Smooth muscle cell (in vitro differentiated cells): ENCODE results near the gene PFN1. TPM values are rescaled to one million over a fixed set of nuclear protein-coding genes. Genes with fewer than 3 reads are reported as not detected.

ENCODE experiments used
- DNase-seq: peaks from one replicate; lab custom pipeline; 2025; ENCODE audit not compliant: unreplicated experiment; lab: John Stamatoyannopoulos, UW
- H2AFZ ChIP-seq: fragments of 200-600 bp; sonication (generic); 2 replicates; pipeline ENCODE4 v1.6.0; 2016; ENCODE audit warnings: antibody characterized with exemption, low read depth, mild to moderate bottlenecking
- H3F3A ChIP-seq: fragments of 200-600 bp; sonication (generic); 2 replicates; pipeline ENCODE4 v1.6.0; 2017; ENCODE audit warnings: antibody characterized with exemption, low read depth
- H3K27ac ChIP-seq: fragments of 200-600 bp; sonication (generic); 2 replicates; pipeline ENCODE4 v1.5.1; 2016; ENCODE audit warnings: low read depth, mild to moderate bottlenecking
- H3K27me3 ChIP-seq: fragments of 200-600 bp; sonication (generic); 2 replicates; pipeline ENCODE4 v1.6.1; 2016; ENCODE audit warnings: low read depth, mild to moderate bottlenecking
- H3K36me3 ChIP-seq: fragments of 200-600 bp; sonication (generic); 2 replicates; pipeline ENCODE4 v1.5.1; 2016; ENCODE audit warnings: low read depth
- H3K4me1 ChIP-seq: fragments of 200-600 bp; sonication (generic); 2 replicates; pipeline ENCODE4 v1.5.1; 2016; ENCODE audit warnings: low read depth
- H3K4me2 ChIP-seq: fragments of 200-600 bp; sonication (generic); 2 replicates; pipeline ENCODE4 v1.6.0; 2016; ENCODE audit warnings: mild to moderate bottlenecking
- H3K4me3 ChIP-seq: fragments of 200-600 bp; sonication (generic); 2 replicates; pipeline ENCODE4 v1.5.1; 2016; ENCODE audit warnings: mild to moderate bottlenecking
- H3K79me2 ChIP-seq: fragments of 200-600 bp; sonication (generic); 2 replicates; pipeline ENCODE4 v1.6.0; 2016; ENCODE audit warnings: low read depth, mild to moderate bottlenecking
- H3K9ac ChIP-seq: fragments of 200-600 bp; sonication (generic); 2 replicates; pipeline ENCODE4 v1.6.0; 2016; ENCODE audit warnings: low read depth
- H3K9me3 ChIP-seq: fragments of 200-600 bp; sonication (generic); replicated peaks from 2 replicates; pipeline ENCODE4 v1.5.1; 2016; ENCODE audit warnings: low read depth
- H4K20me1 ChIP-seq: fragments of 200-600 bp; sonication (generic); 2 replicates; pipeline ENCODE4 v1.6.0; 2016; ENCODE audit warnings: low read depth
- WGBS: methylation state at CpG from one replicate; pipeline ENCODE4 v1.1.7; 2016; ENCODE audit warnings: low lambda C conversion rate; 5-methylcytosine and 5-hydroxymethylcytosine counted together
- polyA plus RNA-seq: library from polyadenylated mRNA; unstranded; fragments of >200 nt; fragmentation: Nextera tagmentation; extraction: Ambion mirVana; gene quantifications from 2 replicates; pipeline ENCODE4 v1.2.1, GENCODE V29; 2016
- total RNA-seq: library from RNA; depleted of rRNA; stranded (reverse); fragments of >200 nt; gene quantifications from 2 replicates; pipeline ENCODE4 v1.2.3, GENCODE V29; 2014
- TF ChIP-seq, protein P1 (sequence below): fragments of 200-600 bp; sonication (generic); IDR thresholded peaks from 2 replicates; pipeline ENCODE4 v1.5.1; 2017; ENCODE audit warnings: borderline replicate concordance, mild to moderate bottlenecking, antibody characterized with exemption; ENCODE audit not compliant: insufficient read depth, poor library complexity, severe bottlenecking

PFN1 gene
- total and polyA plus RNA-seq, 2 experiments from 2014 or later = 838 to 1,485 TPM

DNA sequence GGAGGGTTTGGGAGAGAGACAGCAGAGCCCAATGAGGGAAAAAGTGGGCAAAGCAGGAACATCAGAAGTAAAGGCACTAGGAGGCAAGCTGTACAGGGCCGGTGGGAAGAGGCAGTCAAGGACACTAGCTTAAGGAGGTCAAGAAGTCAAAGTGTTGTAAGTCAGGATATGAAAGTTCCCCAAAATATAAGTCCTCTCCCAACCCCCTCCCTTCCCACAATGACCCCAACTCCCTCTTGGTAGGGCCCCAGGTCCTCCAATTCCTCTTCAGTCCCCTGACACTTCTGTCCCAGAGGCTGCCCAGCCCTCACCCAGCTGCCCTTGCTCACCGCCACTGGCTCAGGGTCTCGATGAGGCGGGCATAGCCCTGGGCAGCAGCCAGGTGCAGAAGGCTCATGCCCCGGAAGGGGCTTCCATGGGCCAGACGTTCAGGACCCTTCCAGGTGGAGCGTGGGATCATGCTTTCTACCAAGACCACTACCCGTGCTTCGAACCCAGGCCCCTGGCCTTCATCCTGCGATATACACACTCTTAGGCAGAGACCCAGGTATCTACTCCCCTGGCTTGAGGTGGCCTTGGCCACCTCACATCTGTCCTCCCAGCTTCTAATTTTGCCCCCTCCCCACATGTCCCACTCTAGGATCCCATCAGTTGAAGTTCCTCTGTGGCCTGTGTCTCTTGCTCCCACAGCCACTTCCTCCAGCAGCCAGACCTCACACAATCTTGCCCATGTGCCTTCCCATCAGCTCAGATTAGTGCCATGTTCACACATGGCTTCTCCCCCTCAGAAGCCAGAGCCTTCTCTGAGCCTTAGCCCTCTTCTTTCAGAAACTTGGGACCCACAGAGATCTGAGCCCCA, 25.2 kb upstream of the PFN1 start:
- Histone ChIP-seq H3K9ac (no peak overlapping the region), H3K79me2 (peaks cover 24% of the 10 kb centered on the region), H3K36me3 (no peaks in the 10 kb centered on the region), H3K4me3 (no peak overlapping the region), H3K27me3 (no peaks in the 10 kb centered on the region), H3K4me1 (peaks cover 5% of the 10 kb centered on the region), H3F3A (peaks cover 3% of the 10 kb centered on the region), H3K4me2 (no peak overlapping the region), H3K27ac (no peak overlapping the region), H4K20me1 (peaks cover 49% of the 10 kb centered on the region), H3K9me3 (no peaks in the 10 kb centered on the region), H2AFZ (no peak overlapping the region)
- DNase-seq = no peak
- TF ChIP-seq, protein P1, sequence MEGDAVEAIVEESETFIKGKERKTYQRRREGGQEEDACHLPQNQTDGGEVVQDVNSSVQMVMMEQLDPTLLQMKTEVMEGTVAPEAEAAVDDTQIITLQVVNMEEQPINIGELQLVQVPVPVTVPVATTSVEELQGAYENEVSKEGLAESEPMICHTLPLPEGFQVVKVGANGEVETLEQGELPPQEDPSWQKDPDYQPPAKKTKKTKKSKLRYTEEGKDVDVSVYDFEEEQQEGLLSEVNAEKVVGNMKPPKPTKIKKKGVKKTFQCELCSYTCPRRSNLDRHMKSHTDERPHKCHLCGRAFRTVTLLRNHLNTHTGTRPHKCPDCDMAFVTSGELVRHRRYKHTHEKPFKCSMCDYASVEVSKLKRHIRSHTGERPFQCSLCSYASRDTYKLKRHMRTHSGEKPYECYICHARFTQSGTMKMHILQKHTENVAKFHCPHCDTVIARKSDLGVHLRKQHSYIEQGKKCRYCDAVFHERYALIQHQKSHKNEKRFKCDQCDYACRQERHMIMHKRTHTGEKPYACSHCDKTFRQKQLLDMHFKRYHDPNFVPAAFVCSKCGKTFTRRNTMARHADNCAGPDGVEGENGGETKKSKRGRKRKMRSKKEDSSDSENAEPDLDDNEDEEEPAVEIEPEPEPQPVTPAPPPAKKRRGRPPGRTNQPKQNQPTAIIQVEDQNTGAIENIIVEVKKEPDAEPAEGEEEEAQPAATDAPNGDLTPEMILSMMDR = no peak
- 96% methylated on average over 10 of the region's 10 CpGs for WGBS

DNA sequence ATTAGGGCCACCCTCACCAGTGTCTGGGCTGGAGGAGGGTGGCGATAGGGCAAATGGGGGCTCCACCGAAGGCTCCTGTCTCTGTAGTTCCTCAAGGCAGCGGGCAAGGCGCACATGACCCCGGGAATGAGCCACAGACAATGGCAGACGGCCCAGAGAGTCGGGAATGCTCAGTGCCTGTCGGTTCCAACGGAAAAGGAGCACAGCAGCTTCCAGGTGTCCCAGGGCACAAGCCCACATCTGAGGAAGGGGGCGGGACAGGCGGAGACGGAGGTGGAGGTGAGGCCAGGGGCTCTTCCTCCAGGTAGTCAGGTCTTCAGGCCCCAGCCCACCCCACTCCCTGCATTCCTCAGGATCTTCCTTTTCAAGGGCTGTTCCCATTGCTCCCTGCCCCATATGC, 24.4 kb upstream of the PFN1 start:
- 48% methylated on average over 10 of the region's 12 CpGs for WGBS

DNA sequence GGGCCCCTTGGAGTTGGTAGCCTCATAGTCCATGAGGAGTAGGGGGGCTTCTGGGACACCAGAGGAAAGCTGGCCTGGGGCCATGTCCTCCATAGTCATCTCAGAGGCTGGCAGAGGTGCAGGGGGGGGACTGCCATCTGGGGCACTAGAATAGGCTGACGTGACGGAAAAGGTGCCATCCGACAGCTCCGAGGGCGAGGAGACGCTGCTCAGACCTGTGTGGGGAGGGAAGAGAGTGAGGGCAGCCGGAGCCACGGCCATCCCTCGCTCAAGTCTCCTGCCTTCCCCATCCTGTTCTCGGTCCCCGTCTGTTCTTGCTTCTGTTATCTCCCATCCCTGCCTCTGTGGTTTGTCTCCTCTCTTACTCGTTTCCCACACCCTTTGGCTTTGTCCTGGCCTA, 24.0 kb upstream of the PFN1 start:
- Histone ChIP-seq H3K9ac (no peak overlapping the region), H2AFZ (no peak overlapping the region), H3F3A (peaks cover 3% of the 10 kb centered on the region), H3K9me3 (no peaks in the 10 kb centered on the region), H4K20me1 (peaks cover 49% of the 10 kb centered on the region), H3K27ac (no peak overlapping the region), H3K36me3 (no peaks in the 10 kb centered on the region), H3K4me3 (no peak overlapping the region), H3K4me2 (no peak overlapping the region), H3K27me3 (no peaks in the 10 kb centered on the region), H3K4me1 (peaks cover 5% of the 10 kb centered on the region), H3K79me2 (peaks cover 24% of the 10 kb centered on the region)
- DNase-seq = no peak
- 75% methylated on average over 12 of the region's 12 CpGs for WGBS
- TF ChIP-seq, protein P1 = no peak

More for the DNA sequence above, 24.4 kb upstream of the PFN1 start:
- TF ChIP-seq, protein P1 = no peak
- Histone ChIP-seq H4K20me1 (peaks cover 49% of the 10 kb centered on the region), H3F3A (peaks cover 3% of the 10 kb centered on the region), H2AFZ (no peak overlapping the region), H3K9me3 (no peaks in the 10 kb centered on the region), H3K27ac (no peak overlapping the region), H3K9ac (no peak overlapping the region), H3K27me3 (no peaks in the 10 kb centered on the region), H3K79me2 (peaks cover 24% of the 10 kb centered on the region), H3K4me1 (peaks cover 5% of the 10 kb centered on the region), H3K4me2 (no peak overlapping the region), H3K4me3 (no peak overlapping the region), H3K36me3 (no peaks in the 10 kb centered on the region)
- no peak for DNase-seq

DNA sequence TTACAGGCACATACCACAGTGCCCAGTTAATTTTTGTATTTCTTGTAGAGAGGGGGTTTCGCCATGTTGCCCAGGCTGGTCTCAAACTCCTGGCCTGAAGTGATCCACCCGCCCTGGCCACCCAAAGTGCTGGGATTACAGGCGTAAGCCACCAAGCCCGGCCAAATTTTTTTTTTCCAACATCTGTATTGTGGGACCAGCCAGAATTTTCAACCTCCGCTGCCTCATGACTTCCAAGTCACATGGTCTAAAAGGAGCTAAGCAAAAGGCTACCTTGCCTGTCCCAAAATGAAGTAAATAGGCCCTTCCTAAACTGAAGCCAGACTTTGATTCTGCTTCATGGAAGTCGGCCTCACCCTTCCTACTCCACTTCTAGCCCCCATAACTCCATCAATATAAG, 23.5 kb upstream of the PFN1 start:
- H3K79me2 ChIP-seq = peaks cover 24% of the 10 kb centered on the region
- H3F3A ChIP-seq = peaks cover 4% of the 10 kb centered on the region
- no peak overlapping the region for H3K4me2 ChIP-seq
- peaks cover 49% of the 10 kb centered on the region for H4K20me1 ChIP-seq
- H3K9ac ChIP-seq = no peak overlapping the region
- DNase-seq = no peak
- WGBS = 94% methylated on average over 6 of the region's 6 CpGs
- TF ChIP-seq, protein P1 = no peak
- no peaks in the 10 kb centered on the region for H3K9me3 ChIP-seq
- no peaks in the 10 kb centered on the region for H3K36me3 ChIP-seq
- no peak overlapping the region for H2AFZ ChIP-seq
- peaks cover 5% of the 10 kb centered on the region for H3K4me1 ChIP-seq
- no peak overlapping the region for H3K27ac ChIP-seq
- H3K27me3 ChIP-seq = no peaks in the 10 kb centered on the region
- H3K4me3 ChIP-seq = no peak overlapping the region
